Midbrain (tissue), 1 donor: ENCODE data around the gene WBP2NL.
"Not testable (repeated sequence)": the region's sequence is repeated elsewhere in the genome, so short reads cannot be mapped to it uniquely, and the experiment has no call there.

Experiments used
- DNase-seq: peaks from one replicate; lab custom pipeline; 2025; lab: John Stamatoyannopoulos, UW

Gene WBP2NL

DNA sequence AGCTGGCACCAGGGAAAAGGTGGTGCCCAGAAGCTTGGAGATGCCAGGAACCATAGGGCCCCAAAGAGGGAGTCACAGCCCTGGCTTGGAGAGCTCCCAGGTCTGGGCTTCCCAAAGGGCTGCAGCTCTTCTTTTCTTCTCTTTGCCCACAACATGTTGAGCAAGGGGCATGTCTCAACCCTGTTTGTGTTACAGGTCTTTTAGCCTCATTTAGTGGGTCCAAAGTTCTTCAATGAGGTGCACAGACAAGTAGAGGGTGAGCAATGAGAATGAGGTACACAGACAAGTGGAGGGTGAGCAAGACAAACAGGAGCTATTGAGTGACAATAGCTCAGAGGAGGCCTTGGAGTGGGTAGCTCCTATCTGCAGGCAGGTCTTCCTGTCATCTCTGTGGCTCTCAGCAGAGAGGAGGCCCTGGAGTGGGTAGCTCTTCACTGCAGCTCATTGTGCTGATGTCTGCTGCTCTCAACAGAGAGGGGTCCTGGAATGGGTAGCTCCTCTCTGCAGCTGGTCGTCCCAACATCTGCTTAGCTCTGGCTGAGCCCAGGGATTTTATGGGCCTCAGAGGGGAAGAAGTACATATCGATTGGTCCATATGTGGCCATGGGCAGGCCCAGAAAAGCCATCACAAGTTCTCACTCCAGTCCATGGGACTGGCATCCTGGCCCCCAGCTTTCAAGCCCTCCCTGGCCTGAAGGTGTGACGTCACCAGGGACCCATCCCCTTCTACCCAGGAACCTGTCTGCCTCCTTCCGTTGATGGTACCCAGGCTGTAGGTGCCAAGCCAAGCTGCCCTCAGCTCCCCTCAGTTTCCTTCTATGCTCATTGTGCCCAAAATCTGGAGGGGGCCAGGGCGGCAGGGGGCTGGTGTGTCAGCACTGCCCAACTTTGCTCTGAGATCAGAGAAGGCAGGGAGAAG is 34.9 kb downstream of the WBP2NL start:
- DNase-seq, result no peak

DNA sequence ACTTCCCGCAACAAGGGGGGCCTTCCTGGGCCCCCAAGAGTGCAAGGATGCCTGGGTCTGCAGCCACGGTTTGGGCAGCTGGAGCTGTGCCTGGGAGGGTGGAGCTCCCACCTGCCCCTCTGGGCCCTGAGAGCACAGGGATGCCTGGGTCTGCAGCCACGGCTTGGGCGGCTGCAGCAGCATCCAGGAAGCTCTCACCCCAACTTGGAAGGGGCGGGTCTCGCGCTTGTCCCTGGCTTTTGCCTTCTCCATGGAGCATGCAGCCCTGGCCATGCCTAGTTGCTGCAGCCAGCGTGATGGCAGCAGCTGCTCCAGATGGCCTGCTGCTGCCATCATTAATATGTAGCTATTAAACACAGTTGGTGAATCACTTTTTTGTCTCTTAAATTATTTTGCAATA is 36.7 kb downstream of the WBP2NL start:
- DNase-seq, result no peak

DNA sequence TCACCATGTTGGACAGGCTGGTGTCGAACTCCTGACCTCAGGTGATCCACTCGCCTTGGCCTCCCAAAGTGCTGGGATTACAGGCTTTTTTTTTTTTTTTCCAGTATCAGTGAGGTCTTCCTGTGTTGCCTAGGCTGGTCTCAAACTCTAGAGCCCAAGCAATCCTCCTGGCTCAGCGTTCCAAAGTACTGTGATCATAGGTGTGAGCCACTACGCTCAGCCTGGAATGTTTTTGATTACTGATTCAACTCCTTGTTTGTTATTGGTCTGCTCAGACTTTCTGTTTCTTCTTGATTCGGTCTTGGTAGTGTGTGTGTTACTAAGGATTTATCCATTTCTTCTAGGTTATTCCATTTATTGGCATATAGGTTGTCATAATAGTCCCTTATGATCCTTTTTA is 40.7 kb downstream of the WBP2NL start:
- no peak for DNase-seq

DNA sequence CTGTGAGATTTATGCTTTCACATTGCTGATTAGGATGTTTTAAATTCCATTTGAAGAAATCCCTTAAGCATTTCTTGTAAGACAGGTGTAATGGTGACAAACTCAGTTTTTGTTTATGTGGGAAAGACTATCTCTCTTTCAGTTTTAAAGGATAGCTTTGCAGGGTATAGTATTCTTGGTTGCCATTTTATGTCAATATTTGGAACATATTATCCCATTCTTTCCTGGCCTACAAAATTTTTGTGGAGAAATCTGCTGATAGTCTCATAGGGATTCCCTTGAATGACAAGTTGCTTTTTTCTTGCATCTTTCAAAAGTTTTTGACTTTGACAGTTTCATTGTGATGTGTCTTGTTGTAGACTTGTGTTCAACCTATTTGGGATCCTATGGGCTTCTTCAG is 43.2 kb downstream of the WBP2NL start:
- DNase-seq, result no peak

DNA sequence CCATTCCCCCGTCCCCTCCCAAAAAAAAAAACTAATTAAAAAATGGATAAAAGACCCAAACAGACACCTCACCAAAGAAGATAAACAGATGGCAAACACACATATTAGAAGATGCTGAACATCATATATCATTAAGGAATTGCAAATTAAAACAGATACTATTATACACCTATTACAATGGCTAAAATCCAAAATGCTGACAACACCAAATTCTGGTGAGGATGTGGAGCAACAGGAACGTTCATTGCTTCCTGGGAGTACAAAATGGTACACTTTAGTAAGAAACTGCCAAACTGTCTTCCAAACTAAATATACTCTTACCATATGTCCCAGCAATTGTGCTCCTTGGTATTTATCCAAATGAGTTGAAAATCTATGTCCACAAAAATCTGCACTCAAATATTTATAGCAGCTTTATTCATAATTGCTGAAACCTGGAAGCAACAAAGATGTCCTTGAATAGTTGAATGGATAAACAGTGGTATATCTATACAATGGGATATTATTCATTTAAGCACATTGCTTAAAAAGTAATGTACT is 52.1 kb downstream of the WBP2NL start:
- no peak for DNase-seq

DNA sequence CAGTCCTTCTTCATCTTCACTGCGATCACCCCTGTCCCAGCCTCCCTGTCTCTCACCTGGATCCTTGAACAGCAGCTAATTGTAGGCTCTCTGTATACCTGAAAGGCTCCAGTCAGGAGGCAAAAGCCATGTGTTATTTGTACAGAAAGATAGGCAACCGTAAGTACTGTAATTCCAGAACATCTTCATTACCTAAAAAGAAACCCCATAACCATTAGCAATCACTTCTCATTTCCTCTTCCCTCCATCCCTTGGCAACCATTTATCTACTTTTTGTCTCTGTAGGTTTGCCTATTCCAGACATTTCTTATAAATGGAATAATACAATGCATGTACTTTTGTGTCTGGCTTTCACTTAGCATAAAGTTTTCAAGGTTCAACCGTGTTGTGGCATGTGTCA is 54.2 kb downstream of the WBP2NL start:
- DNase-seq, result no peak

DNA sequence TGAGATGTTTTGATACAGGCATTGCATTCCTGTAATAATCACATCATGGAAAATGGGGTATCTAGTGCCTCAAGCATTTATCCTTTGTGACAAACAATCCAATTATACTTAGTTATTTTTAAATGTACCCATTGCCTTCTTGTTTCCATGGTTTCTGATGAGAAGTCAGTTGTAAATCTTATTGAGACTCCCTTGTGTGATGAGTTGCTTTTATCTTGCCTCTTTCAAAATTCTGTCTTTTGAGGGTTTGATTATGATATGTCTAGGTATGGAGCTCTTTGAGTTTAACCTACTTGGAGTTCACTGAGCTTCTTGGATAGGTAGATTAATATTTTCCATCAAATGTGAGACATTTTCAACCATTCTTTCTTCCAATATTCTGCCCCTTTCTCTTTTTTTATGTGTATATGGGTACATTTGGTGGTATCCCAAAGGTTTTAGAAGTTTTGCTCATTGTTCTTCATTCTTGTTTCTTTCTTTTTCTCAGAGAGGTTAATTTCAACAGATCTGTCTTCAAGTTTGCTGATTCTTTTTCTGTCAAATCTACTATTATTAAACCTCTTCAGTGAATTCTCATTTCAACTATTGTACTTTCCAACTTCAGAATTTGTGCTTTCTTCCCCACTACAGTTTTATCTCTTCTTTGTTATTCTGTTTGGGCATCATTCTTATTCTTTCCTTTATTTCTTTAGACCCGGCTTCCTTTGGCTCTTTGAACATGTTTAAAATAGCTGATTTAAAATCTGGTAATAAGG is 58.3 kb downstream of the WBP2NL start:
- no peak for DNase-seq

DNA sequence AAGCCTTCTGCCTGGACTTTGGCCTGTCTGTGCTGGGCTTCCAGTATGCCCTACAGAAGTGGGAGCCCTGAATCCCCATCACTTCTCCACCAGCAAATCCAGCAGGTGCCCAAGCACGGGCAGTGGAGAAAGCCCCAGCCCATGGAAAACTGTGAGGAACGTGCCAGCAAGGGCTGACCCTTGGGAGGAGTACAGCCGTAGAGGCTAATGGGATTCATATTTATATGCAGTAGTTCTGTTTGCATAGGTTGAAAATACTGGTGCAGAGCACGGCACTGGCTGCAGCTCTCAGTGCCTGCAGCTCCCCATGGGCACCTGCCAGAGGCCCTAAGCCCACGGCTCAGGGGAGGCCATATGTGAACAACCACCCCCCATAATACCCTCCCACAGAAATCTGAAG is 61.9 kb downstream of the WBP2NL start:
- no peak for DNase-seq

DNA sequence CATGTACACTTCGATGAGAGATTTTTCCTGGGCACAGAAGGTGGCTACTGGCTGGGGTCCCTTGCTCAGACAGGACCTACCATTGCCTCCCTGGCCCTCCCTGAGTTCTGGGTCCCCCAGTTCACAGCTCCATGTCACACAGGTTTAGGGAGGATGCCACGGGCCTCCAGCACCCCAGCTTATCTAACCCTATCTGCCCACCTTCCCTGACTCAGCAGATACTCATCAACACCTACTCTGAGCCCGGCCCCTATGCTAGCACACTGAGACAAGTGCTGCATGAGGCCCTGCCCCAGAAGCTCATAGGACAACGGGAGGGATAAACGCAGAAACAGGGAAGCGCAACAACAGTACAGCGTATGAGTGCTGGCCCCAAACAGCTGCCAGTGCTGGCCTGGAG is 62.5 kb downstream of the WBP2NL start:
- no peak for DNase-seq

DNA sequence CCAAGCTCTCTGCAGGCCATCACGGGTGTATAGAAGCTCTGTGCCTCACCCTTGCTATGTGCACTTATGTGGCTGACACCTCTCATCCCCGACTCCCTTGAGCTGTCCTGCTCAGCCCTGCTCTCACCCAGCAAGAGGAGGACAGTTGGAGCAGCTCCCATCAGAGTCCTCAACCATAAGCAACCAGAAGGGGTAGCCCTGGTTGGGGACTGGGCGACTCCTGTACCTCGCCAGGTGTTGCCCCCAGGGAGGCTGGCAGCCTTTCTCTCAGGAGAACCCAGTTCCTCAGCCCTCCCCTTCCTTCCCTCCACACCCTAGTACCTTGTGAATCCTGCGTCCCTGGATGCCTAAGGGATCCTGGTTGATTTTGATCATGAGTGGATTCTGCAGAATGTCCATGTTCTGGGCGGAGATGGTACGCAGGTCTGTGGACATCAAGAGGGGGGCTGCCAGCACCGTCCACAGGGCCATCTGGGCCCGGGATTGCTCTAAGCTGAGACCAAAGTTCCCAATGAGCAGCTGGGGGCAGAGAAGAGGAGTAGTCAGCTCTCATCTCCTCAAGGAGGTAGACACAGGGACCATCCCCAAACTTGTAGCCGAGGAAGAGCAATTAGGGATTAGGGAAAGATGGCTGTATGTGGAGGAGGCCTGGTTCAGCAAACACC is 64.0 kb downstream of the WBP2NL start:
- DNase-seq, result no peak

DNA sequence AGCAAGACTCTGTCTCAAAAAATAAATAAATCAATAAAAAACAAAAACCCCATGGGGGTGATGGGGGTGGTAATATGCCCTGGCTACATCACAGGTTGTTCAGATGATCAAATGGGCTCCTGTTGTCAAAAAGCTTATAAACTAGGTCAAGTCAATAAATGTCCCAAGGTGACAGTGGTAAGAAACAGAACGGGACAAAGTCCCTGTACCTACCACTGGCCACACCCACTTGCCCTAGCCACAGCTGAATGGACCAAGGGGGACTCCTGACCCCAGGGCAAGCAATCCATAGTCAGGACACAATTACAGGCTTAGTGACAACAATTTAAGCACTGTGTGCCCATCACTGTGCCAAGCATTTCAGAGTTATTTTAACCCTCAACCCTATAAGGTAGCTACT is 66.0 kb downstream of the WBP2NL start:
- no peak for DNase-seq

DNA sequence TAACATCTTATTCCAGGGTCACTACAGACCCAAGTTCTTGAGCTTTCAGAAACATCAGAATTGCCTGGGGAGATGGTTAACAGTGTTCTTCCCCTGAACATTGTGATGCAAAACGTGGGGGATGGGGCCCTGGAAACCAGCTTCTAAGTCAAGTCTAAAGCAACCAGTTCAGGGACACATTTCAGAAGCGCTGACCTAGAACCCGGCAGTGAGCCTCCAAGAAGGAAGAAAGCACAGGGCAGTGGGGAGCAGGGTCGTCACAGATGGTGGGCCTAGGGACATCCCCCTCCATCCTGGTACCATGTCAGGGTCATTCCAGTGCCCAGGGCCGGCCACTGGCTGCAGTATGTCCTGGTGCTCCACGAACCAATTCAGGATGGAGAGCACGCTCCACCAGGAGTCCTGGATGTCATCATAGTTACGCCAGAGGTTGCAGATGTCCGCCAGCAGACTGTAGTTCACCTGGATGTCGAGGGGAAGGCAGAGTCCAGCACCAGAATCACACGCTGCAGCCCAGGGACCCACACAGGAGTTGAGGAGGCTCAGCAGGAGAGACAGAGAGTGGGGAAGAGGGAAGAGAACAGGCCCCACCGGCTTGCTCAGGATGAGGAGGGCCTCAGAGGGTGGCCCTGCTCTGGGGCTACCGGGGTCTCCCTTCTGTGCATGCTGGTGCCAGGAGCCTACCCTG is 67.0 kb downstream of the WBP2NL start:
- DNase-seq, result no peak

DNA sequence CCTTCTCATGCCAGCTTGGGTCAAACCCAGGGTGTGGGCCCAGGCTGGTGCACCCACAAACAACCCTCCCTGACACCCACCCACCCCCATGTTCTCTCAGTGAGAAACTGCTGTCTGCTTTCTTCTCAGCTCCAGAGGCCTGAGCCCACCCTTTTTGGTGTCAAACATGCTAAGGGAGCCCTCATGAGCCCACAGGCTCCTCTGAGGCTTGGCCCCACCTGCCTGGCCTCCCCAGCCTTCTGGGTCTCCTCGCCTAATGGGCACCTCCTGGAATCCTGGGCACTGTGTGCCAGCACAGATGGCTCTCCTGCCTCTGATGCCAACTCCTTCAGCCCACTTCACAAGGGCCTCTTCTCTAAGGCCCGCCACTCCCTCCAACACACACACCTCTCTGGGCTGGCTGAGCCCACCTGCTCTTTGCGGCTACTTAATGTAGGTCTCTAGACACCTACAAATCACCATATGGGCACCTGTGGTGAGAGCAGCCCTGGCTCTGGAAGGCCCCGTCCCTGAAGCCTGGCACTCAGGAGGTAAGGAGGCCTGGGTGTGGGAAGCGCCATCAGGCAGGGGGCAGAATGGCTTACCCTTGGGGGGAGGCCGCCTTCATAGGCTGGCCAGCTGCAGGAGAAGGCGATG is 67.7 kb downstream of the WBP2NL start:
- DNase-seq, result no peak

DNA sequence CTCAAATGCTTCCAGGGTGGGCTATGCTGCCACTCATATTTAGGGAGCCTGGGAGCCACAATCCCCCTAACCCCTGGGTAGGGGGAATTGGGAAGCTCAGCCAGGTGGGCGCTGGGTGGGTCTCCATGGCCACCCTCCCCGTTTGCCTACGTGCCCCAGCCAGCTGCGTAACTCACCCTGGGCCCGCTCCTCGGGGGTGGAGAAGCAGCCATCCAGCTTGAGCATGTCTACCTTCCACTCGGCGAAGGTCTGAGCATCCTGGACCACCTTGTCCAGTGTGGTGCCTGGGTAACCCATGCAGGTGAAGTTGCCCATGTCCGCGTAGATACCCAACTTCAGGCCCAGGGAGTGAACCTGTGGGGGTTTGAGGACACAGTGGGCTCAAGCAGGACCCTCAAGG is 68.3 kb downstream of the WBP2NL start:
- DNase-seq, result no peak

DNA sequence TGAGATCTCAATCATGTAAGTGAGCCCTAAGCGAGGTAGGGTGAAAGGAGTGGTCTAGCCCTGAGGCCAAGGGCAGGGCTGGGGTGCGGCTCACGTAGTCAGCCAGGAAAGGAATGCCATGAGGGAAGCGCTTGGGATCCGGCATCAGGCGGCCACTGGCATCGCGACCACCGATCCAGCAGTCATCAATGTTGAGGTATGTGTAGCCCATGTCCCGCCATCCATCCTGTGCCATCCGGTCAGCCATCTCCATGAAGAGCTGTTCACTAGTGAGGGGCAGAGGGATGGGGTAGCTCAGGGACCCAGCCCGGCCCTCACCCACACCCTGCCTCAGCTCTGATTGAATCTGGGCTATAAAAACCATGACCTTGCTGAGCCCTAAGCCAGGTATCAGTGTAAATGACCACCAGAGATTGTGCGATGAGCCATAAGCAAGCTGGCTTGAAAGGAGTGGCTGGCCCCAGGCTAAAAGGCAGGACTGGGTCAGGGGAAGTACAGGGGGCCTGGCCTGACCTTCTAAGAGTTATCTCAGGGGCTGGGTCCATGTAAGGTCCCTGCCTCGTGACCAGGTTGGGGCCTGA is 69.2 kb downstream of the WBP2NL start:
- no peak for DNase-seq

DNA sequence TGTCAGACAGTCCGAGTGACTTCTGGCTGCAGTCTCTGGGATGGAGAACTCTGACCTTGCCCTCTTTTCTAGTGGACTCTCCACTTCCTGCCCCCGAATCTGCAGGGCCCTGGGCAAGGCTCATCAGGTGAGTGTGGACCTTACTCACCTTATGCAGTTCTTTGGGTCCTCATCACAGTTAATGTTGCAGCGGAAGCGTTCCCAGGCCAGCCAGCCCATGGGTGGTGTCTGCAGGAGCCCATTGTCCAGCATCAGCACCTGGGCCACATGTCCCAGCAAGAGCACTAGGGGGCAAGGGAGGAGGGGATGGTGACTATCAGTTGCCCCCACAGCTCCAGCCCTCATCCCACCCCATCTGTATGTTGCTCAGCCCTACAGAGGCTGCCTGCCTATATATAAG is 69.7 kb downstream of the WBP2NL start:
- DNase-seq, result no peak

DNA sequence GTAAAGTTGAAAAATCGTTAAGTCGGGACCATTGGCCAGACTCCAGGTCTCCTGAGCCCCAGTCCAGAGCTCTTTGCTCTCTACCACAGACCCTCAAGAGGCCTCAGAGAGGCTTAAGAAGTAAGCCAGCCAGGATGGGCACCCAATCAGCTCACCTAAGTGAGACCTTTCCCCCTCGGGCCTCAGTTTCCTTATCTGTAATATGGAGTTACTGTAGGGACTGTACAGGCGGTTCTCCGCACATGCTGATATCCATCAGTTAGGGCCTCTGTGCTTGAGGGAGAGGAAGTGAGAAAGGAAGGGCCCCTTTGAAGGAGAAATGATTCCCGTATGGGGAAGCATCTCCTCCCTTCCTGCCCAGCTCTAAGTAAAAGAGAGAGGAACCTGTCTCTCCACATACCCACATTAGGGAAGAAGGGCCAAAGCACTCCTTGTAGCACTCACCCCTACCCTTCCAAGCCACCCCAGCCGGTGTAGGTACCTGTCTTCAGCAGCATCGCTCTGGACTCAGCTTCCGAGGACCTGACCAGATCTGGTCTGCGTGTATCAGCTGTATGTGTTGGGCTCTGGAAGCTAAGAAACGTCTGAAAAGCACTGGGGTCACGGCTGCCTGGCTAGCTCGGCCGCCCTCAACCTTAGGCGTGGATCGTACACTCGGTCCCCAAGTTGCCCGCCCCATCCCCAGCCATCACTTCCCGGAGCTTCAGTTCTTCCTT is 71.4 kb downstream of the WBP2NL start:
- no peak for DNase-seq

DNA sequence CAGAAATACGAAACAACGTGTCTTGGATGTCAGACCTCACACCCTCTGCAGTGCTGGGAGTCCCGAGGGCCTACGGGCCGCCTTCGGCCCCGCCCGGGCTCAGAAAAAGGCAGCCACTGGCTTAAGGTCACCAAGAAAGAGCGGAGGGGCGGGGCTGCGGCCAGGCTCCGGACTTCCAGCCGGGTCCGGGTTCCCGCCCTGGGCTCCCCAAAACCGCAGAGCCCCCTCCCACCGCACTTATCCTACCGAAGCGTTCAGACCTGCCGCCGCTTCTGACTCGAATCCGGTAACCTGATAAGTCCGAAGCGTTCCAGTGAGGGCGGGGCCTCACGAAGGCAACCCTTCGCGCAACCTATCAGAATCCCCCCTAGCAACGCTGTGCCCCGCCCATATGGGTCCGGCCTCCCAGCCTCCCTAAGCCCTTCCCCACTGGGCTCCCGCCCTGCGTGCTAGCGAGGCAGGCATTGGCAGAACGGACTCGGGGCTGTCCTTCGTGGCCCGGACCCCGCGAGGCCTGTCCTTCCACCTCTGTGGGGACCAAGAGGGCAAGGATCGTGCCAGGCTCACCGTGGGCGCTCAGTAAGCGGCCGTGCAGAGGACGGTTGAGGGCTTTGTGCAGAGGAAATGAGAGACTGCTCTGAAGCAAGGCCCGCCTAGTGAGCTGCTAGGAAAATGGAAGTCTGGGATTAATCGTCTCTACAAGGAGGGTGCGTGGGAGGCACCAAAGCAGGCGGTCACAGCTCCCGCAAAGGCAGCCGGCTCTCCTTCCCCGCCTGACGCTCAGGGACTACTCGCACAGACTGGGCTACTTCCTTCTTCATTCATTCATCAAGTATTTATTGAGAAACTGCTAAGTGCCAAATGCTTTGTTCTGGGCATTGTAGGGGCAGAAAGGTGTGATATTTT is 72.2 kb downstream of the WBP2NL start, which contains the start of gene NAGA:
NAGA (minus strand) TSS at position 296 of the 906 bp plus-strand sequence. CDS start 515 bp downstream, outside the sequence.
- DNase-seq, result peak; percentile 94

DNA sequence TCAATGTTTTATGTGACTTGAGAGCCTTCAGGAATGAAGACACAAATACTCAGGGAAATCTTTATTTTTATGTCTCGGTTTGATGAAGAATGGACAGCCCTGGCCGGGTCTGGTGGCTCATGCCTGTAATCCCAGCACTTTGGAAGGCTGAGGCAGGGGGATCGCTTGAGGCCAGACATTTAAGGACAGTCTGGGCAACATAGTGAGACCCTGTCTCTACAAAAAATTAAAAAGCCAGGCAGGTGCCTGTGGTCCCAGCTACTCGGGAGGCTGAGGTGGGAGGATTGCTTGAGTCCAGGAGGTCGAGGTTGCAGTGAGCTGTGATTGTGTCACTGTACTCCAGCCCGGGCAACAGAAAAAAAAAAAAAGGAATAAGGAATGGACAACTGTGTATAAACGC is 72.9 kb downstream of the WBP2NL start:
- DNase-seq, result not testable (repeated sequence)
